ENCODE data around the gene PLCH1.

Gene PLCH1

DNA sequence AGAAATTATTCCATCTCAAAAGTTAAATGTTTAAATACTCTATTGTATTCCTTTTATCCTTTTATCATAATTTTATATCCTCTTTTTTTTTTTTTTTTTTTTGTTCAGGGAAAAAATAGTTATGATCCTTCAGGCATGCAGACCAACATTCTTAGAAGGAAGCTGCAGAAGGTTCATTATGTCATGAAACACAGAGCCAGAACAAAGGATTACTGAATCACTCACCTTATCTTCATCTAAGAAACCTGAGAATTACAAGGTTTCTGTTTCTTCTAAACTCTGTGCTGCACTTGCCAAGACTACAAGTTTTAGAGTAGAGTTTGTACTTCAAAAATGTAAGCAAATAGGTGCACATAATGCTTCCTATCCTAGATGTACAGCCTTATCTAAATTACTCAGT is 3.3 kb downstream of the PLCH1 start:
- TF ChIP-seq TAF1 (IDR thresholded peaks at IDR 0.05; ENCODE audit: borderline replicate concordance, insufficient read depth, low read length): no peak
- TF ChIP-seq POLR2AphosphoS5 (IDR thresholded peaks at IDR 0.05; ENCODE audit: low read depth, low read length): no peak
- TF ChIP-seq, protein P1, sequence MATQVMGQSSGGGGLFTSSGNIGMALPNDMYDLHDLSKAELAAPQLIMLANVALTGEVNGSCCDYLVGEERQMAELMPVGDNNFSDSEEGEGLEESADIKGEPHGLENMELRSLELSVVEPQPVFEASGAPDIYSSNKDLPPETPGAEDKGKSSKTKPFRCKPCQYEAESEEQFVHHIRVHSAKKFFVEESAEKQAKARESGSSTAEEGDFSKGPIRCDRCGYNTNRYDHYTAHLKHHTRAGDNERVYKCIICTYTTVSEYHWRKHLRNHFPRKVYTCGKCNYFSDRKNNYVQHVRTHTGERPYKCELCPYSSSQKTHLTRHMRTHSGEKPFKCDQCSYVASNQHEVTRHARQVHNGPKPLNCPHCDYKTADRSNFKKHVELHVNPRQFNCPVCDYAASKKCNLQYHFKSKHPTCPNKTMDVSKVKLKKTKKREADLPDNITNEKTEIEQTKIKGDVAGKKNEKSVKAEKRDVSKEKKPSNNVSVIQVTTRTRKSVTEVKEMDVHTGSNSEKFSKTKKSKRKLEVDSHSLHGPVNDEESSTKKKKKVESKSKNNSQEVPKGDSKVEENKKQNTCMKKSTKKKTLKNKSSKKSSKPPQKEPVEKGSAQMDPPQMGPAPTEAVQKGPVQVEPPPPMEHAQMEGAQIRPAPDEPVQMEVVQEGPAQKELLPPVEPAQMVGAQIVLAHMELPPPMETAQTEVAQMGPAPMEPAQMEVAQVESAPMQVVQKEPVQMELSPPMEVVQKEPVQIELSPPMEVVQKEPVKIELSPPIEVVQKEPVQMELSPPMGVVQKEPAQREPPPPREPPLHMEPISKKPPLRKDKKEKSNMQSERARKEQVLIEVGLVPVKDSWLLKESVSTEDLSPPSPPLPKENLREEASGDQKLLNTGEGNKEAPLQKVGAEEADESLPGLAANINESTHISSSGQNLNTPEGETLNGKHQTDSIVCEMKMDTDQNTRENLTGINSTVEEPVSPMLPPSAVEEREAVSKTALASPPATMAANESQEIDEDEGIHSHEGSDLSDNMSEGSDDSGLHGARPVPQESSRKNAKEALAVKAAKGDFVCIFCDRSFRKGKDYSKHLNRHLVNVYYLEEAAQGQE (IDR thresholded peaks at IDR 0.05; ENCODE audit: insufficient read depth in 1 of 2, low read depth in 2 of 2, low read length in 2 of 2): no peak
- TF ChIP-seq FOXP2 (optimal IDR thresholded peaks at IDR 0.05; ENCODE audit: borderline replicate concordance, extremely low read depth, extremely low read length, insufficient read depth): no peak
- no peak for TF ChIP-seq SIN3A (IDR thresholded peaks at IDR 0.05; ENCODE audit: borderline replicate concordance, insufficient read depth, low read length)

DNA sequence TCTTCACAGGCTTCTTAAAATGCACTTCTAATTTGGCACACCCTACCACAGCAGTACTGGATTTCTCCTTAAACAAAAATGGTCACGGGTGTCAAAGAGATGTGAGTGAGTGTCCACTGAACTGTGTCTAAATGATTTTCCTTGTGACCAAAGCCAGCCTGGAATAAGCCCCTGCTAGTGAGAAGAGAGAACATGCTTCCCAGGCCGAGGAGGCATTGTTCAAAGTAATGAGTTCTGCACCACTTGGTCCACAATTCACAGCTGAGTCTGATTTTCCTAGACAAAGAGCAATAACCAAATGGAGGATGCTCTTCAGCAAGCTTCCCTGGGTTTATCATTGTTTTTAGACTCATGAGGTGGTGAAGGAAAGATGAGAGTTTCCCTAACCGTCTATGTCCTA is 3.8 kb downstream of the PLCH1 start:
- TF ChIP-seq TAF1 (IDR thresholded peaks at IDR 0.05; ENCODE audit: borderline replicate concordance, insufficient read depth, low read length) (no peak), POLR2AphosphoS5 (IDR thresholded peaks at IDR 0.05; ENCODE audit: low read depth, low read length) (no peak), SIN3A (IDR thresholded peaks at IDR 0.05; ENCODE audit: borderline replicate concordance, insufficient read depth, low read length) (no peak), FOXP2 (optimal IDR thresholded peaks at IDR 0.05; ENCODE audit: borderline replicate concordance, extremely low read depth, extremely low read length, insufficient read depth) (no peak)
- TF ChIP-seq, protein P1 (IDR thresholded peaks at IDR 0.05; ENCODE audit: insufficient read depth in 1 of 2, low read depth in 2 of 2, low read length in 2 of 2): no peak

DNA sequence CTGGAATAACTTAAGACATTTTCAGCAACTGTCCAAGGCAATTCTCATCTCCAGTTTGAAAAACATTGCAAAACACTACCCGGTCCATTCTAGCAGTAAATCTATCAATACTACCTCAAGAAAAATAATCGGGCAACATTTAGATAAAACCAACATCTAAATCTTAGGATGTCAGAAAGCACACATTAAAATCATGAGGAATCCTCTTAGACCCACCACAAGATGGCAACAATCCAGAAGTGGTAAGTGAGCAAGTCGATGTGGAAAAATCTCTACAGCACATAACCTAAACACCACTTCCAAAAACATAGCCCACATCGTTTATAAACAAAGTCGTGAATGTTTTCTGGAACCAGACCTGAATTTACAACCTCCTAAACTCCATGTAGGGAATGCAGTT is 5.7 kb downstream of the PLCH1 start:
- no peak for TF ChIP-seq FOXP2 (optimal IDR thresholded peaks at IDR 0.05; ENCODE audit: borderline replicate concordance, extremely low read depth, extremely low read length, insufficient read depth)
- no peak for TF ChIP-seq SIN3A (IDR thresholded peaks at IDR 0.05; ENCODE audit: borderline replicate concordance, insufficient read depth, low read length)
- TF ChIP-seq POLR2AphosphoS5 (IDR thresholded peaks at IDR 0.05; ENCODE audit: low read depth, low read length): no peak
- TF ChIP-seq, protein P1 (IDR thresholded peaks at IDR 0.05; ENCODE audit: insufficient read depth in 1 of 2, low read depth in 2 of 2, low read length in 2 of 2): no peak
- TF ChIP-seq TAF1 (IDR thresholded peaks at IDR 0.05; ENCODE audit: borderline replicate concordance, insufficient read depth, low read length): no peak

DNA sequence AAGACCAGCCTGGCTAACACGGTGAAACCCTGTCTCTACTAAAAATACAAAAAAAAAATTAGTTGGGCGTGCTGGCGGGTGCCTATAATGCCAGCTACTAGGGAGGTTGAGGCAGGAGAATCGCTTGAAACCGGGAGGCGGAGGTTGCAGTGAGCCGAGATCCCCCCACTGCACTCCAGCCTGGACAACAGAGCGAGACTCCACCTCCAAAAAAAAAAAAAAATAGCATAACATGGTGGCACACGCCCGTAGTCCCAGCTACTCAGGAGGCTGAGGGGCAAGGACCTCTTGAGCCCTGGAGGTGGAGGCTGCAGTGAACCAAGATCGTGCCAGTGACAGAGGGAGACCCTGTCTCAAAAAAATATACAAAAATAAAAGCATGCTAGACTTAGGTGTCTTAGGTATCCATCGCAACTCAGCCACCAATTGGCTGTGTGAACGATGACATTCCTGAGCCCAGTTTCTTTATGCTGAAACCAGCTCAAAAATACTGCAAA is 6.2 kb downstream of the PLCH1 start:
- TF ChIP-seq, protein P1 (IDR thresholded peaks at IDR 0.05; ENCODE audit: insufficient read depth in 1 of 2, low read depth in 2 of 2, low read length in 2 of 2): no peak
- no peak for TF ChIP-seq FOXP2 (optimal IDR thresholded peaks at IDR 0.05; ENCODE audit: borderline replicate concordance, extremely low read depth, extremely low read length, insufficient read depth)
- TF ChIP-seq TAF1 (IDR thresholded peaks at IDR 0.05; ENCODE audit: borderline replicate concordance, insufficient read depth, low read length): no peak
- no peak for TF ChIP-seq SIN3A (IDR thresholded peaks at IDR 0.05; ENCODE audit: borderline replicate concordance, insufficient read depth, low read length)
- no peak for TF ChIP-seq POLR2AphosphoS5 (IDR thresholded peaks at IDR 0.05; ENCODE audit: low read depth, low read length)
